Bronchial epithelial cell (primary cell): ENCODE measurements around the gene ADNP. TPM values are rescaled to one million over a fixed set of nuclear protein-coding genes. Genes with fewer than 3 reads are reported as not detected.
A peak's percentile ranks its signal among the peaks of the same experiment; 100 is the strongest.

Experiments used
- DNase-seq: peaks from one replicate; pipeline ENCODE4 v3.0.0-alpha.2; 2010; ENCODE audit warnings: low read depth
- FAIRE-seq: peaks from 2 replicates; lab custom pipeline; 2011; peaks lifted over from hg19 to GRCh38; lab: Jason Lieb, UNC
- H3K27me3 ChIP-seq: 2 replicates; pipeline ENCODE4 v1.5.1; 2011; ENCODE audit warnings: low read length; ENCODE audit not compliant: control insufficient read depth, insufficient read depth
- H3K36me3 ChIP-seq: 2 replicates; pipeline ENCODE4 v1.5.1; 2011; ENCODE audit warnings: low read length; ENCODE audit not compliant: control insufficient read depth, insufficient read depth
- H3K4me3 ChIP-seq: 2 replicates; pipeline ENCODE4 v1.5.1; 2011; ENCODE audit warnings: mild to moderate bottlenecking, low read depth, low read length, control low read depth
- CTCF ChIP-seq: IDR thresholded peaks from 2 replicates; pipeline ENCODE4 v1.5.1; 2011; ENCODE audit warnings: mild to moderate bottlenecking, moderate library complexity, low read length, control low read depth, inconsistent platforms; ENCODE audit not compliant: insufficient read depth, severe bottlenecking
- total RNA-seq: library from RNA; depleted of rRNA; stranded (reverse); fragments of >200 nt; gene quantifications from 2 replicates; pipeline ENCODE4 v1.2.1, GENCODE V29; 2014

ADNP gene
- total RNA-seq, 1 donor from 2014 or later = 28.2 TPM

GRCh38 chr20:50969912-50970311 is 38.7 kb upstream of the ADNP start:
- Histone ChIP-seq H3K4me3 (no peak overlapping the region), H3K27me3 (no peaks in the 10 kb centered on the region), H3K36me3 (no peaks in the 10 kb centered on the region)
- TF ChIP-seq CTCF = no peak
- no peak for FAIRE-seq
- no peak for DNase-seq

GRCh38 chr20:50969435-50969834 is 38.2 kb upstream of the ADNP start:
- Histone ChIP-seq H3K36me3 (no peaks in the 10 kb centered on the region), H3K4me3 (no peak overlapping the region), H3K27me3 (no peaks in the 10 kb centered on the region)
- TF ChIP-seq CTCF = no peak
- FAIRE-seq (no peak), DNase-seq (no peak)

- Histone ChIP-seq H3K36me3 (no peaks in the 10 kb centered on the region), H3K27me3 (no peaks in the 10 kb centered on the region), H3K4me3 (no peak overlapping the region)
- FAIRE-seq (no peak), DNase-seq (no peak)
- TF ChIP-seq CTCF = no peak
Measured at GRCh38 chr20:50968289-50968688, 37.1 kb upstream of the ADNP start.

GRCh38 chr20:50967586-50967985 is 36.3 kb upstream of the ADNP start:
- DNase-seq = no peak
- H3K4me3 ChIP-seq = no peak overlapping the region
- no peak for FAIRE-seq

GRCh38 chr20:50959543-50960126 is 28.4 kb upstream of the ADNP start:
- Histone ChIP-seq H3K27me3 (no peaks in the 10 kb centered on the region), H3K4me3 (peak overlapping the region; percentile 80), H3K36me3 (peaks cover 3% of the 10 kb centered on the region)
- no peak for FAIRE-seq
- TF ChIP-seq CTCF = no peak
- DNase-seq = no peak

More at GRCh38 chr20:50967586-50967985, 36.3 kb upstream of the ADNP start:
- no peaks in the 10 kb centered on the region for H3K27me3 ChIP-seq
- H3K36me3 ChIP-seq = no peaks in the 10 kb centered on the region
- TF ChIP-seq CTCF = no peak
